ENCODE data around the gene PZP. TPM values are rescaled to one million over a fixed set of nuclear protein-coding genes. Genes with fewer than 3 reads are reported as not detected.

The PZP gene
- total and polyA plus RNA-seq, 2 of the 8 experiments (the other 6 are each of a cell fraction or from before 2014, with no cell fraction given): 0.08 TPM; not detected in 1

GRCh38 chr12:9179781-9180180 lies 28.4 kb downstream of the PZP start (continued):
- TF ChIP-seq POLR2AphosphoS5 (IDR thresholded peaks at IDR 0.05; ENCODE audit: low read depth, low read length): no peak
- TF ChIP-seq BCL11A (IDR thresholded peaks at IDR 0.05; ENCODE audit: low read depth in 2 of 2, low read length in 2 of 2): no peak
- no peak for TF ChIP-seq HDAC6 (IDR thresholded peaks at IDR 0.05; ENCODE audit: low read depth, low read length)
- no peak for TF ChIP-seq NANOG (IDR thresholded peaks at IDR 0.05; ENCODE audit: insufficient read depth, low read depth, low read length, poor library complexity, severe bottlenecking)
- no peak for TF ChIP-seq CTBP2 (IDR thresholded peaks at IDR 0.05; ENCODE audit: borderline replicate concordance, insufficient read depth, insufficient read length, low read length)
- no peak for TF ChIP-seq E2F6 (IDR thresholded peaks at IDR 0.05)
